DMS53 treated with DMSO at 0.1 percent for 48 hours (cell line): ENCODE results near the gene E2F6.

Source experiments
- DNase-seq: peaks from one replicate; lab custom pipeline; 2025; ENCODE audit not compliant: unreplicated experiment; lab: John Stamatoyannopoulos, UW

Gene E2F6

DNA sequence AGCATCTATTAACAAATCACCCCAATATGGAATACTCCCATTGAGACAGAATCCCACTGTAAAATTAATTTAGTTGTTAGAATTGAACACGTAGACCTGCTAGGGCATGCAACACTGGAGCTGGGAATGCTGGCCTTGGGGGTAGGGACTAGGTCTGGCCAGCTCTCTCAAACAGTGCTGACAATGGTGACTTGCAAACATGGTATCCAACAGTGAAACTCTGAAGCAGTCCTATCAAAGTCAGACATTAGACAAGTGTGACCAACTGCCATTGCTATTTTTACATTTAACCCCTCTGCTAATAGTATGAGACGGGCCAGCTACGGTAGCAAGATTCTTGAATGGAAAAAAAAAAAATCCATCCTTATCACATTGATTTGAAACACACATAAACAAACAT is 7.2 kb downstream of the E2F6 start:
- DNase-seq: no peak

DNA sequence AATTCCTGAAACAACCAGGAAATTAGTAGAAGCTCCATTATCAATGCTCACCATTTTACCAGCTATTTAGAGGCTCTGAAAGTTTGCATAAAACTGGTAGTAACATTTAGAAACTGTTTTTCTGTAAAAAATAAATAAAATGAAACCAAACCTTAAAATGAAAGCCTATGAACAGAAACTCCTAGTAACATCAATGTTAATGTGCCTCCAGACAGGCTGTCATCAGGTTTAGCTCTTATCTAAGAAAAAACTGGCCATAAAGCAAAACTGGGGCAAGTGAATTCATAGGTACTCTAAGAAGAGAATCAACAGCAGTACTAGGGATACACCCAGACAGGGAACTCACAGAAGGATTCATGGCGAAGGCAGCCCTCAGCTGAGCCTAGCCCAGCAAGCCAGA is 8.0 kb downstream of the E2F6 start:
- DNase-seq: no peak

DNA sequence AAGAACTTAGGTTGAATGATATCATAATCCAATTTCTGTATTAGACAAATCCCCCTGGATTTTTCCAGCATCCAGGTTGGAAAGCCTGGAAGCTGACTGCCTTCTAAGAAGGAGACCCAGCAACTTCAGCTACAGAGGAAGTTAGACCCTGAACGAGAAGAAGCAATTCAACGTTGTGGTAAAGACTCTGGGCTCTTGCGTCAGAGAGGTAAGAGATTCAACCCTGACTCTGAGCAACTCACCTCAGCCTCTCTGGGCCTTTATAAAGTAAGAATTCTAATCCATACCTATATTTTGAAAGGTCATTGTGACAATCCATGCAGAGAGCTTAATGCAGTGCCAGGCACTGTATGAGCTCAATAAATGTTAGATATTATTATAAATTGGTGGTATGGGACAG is 9.7 kb downstream of the E2F6 start:
- no peak for DNase-seq

DNA sequence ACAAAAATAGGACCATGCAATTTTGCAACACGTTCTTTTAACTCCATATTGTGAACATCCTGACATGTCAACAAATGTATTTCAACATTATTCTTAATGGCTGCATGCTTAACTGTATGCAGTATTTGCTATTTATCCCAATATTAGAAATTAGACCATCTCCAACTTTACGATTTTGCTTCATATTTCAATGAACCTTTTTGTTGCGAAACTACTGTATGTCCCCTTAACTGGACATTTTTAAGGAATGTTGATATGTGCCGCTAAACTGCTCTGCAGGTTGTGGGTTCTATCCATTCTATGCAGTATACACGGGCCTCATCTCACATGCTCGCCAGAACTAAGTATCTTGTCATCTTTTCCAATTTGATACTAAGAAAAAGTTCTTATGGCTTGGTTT is 11.1 kb downstream of the E2F6 start:
- no peak for DNase-seq

DNA sequence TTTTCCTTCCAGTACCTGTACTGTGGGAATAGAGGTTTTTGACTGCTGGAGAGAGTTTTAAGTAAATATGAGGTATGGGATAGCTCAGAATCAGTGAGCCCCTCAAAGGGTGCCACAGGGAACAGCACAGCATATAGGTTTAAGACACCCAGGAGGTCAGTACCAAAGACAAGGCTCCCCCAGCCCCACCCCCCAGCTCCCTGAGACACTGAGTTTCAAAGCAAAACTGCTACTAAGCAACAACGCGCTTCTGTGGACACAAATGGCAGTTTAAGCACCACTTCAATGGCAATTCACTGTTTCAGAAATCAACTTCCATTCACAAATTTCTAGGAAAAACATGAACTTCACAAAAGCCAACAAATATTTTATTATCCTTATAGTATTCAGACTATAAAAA is 15.2 kb downstream of the E2F6 start:
- DNase-seq: no peak

DNA sequence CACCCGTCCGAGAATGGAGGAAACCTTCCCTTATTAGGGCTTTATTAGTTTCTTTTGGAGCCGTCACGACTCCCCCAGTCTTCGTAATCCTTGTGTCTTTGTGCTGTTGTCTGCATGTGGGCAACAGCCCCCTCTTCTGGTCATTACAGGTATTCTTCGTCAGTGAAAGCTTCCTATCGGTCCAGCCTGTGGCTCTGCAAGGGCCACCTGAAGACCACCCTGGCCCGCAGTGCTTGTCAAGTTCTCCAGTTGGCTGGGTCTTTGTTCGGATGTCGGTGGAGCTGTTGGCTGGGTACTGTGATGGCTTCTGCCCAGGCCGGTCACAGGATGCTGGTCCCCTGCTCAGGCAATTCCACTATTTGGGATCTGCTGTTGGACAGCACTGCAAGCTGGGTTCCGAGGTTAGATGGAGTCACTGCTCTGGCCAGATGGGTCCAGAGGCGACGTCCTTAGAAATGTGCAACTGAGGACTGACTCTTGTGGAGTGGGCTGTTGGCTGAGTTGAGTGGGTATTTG is 19.2 kb downstream of the E2F6 start:
- peak; percentile 1 for DNase-seq

DNA sequence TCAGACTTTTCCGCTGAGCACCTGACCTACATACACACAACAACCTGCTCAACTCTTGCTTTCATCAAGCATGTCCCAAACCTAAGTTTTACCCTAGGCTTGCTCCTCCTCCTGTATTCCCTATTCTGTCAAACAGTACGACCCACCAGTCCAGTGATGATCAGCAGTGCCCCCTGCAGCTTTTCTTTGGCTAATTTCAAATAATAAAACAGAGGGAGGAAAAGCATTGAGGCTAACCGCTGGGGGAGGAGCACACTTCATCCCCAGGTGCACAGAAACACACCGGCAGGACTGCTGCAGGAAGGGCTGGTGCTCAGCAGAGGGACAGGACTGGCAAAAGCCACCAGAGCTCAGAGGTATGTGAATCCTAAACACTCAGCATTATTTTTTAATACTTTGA is 21.2 kb downstream of the E2F6 start:
- DNase-seq: no peak

DNA sequence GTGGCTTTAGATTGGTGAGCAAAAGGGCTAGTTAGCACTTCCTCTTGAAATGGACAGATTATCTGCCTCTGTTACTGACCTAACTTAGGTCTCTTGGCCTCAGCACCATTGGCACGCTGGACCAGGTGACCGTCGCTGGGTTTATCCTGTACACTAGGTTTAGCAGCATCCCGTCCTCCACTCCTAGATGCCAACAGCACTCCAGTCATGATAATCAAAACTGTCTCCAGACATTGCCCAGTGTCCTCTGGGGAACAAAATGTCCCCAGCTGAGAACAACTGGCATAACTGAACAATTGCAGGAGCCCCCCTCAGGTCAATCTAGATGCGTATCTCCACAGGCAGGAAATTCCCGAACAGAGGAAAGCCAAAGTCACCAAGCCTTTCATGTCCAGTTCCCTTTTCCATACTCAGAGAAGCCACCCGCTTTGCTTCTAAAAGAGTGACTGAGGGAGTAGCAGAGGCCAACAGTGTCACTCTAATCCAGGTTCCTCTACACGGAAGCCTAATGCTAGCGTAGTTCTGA is 27.3 kb downstream of the E2F6 start:
- DNase-seq: no peak

DNA sequence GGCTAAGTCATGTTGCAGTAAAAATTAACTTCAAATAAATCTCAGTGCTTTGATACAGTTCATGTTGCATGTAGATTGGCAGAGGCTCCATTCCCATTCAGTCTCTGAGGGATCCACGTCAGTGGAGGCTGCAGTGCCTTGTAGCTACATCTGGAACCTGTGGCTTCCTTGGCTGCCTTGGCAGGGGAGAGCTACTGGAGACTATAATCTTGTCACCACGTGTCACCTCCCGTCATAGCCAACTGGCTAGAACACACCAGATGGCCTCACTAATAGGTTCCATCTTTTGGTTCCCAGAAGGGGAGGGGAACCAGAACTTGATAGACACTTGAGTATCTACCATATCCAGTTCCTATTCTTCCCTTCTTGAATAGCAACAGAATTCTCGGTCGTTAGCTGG is 28.4 kb downstream of the E2F6 start:
- no peak for DNase-seq

DNA sequence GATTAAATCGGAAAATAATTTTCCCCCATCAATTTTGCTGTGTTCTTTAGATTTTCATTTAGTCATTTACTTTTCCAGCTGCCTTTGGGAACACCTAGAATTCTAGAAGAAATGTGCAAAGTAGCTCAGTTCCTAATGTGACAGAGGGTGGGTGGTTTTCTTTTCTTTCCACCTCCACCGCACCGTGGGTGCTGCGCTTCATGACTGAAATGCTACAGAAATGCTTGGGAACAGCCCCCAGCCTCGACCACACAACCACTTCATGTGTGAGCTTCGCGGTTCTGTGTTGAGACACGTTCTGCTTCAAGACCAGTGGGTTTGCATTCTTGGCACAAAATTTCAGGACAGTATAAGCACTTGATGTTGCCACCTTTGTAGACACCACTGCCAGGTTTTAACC is 30.9 kb downstream of the E2F6 start:
- DNase-seq: no peak

DNA sequence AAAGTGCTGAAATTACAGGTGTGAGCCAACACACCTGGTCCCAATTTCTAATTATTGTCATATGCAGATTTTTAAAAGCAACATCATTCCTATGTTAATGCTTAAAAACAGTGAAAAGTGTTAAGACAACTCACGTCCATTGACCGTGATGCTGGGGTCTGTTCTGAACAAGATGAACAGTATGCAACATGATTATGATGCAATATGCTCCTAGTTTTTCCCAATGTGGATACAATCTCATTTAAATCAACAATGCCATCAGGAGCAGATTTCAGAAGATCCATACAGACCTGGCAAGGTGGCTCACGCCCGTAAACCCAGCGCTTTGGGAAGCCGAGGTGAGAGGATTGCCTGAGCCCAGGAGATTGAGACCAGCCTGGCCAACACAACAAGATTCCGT is 31.5 kb downstream of the E2F6 start:
- no peak for DNase-seq

DNA sequence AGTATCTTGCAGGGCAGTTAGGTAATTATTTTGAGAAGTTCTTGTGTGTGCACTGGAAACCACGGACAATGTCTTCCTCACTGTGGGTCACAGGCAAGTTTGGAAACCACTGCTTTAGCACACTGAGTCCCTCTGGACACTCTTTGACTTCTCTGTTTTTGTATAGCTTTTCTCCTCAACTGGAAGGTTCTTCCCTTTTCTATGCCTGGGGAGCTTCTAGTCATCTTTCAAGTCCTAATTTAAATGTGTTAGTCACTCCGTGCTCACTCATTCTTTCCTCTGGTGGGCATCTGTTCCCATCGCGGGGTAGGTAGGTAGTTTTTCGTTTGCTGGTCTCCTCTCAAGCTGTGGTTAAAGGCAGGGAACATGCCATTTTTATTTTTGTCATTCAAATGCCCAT is 32.1 kb downstream of the E2F6 start:
- no peak for DNase-seq

DNA sequence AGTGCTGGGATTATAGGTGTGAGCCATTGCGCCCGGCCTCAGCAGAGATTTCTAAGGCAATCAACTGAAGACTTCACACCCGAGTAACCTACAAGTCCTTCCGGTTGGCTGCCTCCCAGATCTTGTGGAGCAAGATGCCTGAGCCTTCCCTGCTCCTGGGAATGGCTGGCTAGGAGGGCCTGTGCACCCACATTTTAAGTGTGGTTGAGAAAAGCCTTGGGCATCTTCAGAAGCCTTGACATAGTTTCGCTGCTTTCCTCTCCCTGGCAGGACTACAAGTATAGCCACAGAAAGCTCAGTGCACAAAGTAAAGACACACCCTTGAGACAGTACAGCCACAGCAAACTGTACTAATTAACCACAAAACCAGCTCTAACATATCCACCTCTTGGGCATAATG is 35.2 kb downstream of the E2F6 start:
- no peak for DNase-seq

DNA sequence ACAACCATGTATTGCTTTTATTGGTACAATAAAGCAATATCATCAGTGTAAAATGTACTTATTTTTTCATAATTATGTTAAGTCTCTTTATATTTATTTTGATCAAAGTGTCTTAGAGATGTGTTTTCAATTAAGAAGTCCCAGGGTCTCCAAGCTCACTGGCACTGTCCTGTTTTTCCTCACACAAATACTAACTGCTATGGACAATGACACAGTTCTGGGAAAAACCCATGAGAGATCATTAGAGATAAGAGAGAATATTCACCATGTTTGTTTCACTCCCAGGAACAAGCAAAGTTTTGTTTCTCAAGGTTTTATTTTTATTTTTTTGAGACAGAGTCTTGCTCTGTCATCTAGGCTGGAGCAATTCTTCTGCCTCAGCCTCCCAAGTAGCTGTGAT is 38.7 kb downstream of the E2F6 start:
- DNase-seq: no peak

DNA sequence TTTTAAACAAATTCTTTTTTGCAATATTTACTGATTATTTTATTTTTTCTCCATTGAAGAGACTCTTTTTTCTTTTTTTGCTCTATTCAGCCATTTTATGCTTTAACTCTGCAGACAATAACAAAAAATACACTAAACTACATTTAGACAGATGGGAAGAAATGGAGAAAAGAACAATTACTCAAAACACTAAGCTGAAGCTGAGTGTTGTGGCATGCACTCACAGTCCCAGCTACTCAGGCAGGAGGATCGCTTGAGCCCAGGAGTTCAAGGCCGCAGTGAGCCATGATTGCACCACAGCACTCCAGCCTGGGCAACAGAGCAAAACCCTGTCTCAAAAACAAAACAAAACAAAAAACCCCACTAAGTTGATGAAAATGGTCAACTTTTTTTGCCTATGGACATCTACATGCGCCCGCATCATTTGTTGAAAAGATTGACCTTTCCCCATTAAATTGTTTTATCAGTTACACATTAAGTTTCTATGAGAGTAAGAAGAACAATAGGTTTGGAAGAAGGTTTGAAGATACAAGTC is 43.0 kb downstream of the E2F6 start:
- no peak for DNase-seq

DNA sequence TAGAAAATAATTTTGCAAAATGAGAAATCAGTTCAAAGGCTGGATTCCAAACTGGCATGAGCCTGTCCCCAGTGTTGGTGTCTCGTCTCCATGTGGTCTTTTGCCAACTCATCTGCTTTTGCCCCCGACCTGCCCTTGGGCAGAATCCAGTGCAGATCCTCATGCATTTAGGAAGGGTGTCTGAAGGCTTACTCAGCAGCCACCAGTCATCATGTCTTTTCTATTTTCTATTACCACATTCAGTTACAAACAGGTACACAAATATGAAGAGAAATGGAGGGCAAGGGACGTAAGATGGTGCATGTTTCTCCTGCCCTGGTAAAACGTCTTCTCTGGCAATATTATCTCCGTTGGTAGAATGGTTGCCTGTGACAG is 43.5 kb downstream of the E2F6 start:
- no peak for DNase-seq

DNA sequence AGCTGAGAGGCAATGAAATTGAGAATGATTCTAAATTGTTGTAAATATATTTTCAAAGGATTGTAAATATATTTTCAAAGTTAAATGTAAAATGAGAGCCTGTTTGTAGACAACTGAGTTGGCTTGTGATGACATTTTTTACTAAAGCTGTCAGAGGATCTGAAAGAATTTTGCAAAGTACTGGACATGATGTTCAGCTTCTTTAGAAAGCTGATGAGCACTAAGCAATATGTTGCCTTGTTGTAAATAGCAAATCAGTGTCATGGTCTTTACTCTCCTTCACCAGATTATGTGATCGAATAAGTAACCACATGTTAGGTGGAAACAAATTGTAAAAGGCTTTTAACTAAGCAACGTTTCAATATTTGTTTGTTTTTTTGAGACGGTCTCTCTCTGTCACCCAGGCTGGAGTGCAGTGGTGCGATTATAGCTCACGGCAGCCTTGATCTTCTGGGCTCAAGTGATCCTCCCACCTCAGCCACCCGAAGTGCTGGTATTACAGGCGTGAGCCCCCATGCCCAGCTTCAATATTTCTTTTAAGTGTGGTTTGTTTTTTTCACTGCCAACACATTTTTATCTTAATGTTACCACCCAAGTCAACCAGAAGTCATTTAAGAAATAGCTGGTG is 44.0 kb downstream of the E2F6 start:
- DNase-seq: no peak

DNA sequence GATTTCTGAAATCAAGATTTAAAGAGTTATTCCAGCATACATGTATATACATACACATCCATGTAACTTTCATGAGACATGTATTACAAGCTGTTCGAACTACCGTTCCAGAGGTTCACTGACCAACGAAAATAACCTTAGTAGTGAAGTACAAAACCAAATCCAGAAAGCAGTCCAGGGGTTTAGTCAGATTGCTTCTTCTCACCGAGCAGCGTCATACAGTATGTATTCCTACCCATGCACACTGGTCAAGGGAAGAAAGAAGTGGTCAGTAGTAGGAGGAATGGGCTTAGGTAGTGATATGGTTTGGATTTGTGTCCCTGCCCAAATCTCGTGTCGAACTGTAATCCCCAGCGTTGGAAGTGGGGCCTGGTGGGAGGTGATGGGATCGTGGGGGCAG is 45.3 kb downstream of the E2F6 start:
- DNase-seq: no peak

DNA sequence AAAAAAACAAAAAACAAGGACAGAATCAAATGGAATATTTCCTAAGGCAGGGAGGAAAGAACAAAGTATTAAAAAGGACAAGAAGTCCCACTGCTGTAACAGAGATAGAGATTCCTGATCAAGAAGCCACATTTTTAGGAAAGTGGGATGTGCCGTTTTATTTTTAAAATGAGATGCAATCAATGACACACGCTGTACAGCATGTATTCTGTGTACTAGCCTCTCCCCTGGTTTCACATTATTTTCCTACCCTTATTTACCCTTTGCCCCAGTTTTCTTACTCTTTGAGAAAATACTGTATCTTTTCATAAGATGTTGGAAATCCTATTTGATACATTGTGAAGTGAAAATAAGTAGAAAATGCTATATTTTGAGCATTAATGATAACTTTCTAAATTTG is 45.8 kb downstream of the E2F6 start:
- DNase-seq: no peak

DNA sequence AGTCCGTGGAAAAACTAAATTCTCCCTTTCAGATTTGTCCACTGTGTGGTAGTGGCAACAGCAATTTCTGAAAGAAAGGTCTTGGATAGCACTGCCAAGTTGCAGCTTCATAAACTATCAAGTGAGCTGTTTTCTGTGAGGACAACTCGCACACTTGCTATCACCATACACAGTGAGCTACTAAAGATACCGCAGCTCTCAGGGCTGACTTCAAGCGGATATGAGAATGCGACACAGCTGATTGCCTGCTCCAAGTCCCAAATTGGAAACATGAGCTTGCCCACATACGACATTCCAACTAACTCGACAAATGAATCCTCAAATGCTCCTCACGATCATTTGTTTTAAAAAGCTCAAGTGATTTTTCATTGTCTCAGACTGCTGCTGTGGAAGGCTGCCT is 46.2 kb downstream of the E2F6 start:
- DNase-seq: no peak

DNA sequence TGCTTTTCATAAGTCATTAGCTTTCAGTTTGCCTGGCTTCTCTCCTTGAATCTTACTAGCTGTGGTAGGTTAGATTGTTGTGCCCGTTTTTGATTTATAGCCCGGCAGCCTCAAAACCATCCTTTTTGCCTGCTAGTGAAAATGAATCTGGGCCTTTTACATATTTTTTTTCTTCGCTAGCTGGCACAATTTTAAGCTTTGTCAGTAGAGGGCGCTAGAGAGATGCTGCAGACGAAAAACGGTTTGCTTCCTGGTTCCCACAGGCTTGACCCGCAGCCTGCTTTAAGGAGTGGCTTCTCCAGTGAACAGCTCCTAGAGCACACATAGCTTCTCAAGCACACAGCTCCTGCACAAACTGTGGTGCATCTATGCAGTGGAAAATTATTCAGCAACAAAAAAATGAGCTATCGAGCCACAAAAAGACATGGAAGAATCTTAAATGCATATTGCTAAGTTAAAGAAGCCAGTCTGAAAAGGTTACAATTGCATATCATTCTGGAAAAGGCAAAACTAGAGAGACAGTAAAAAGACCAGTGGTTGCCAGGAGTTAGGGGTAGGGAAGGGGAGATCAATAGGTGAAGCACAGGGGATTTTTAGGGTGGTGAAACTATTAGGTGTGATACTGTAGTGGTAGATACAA is 47.9 kb downstream of the E2F6 start:
- DNase-seq: peak; percentile 14

DNA sequence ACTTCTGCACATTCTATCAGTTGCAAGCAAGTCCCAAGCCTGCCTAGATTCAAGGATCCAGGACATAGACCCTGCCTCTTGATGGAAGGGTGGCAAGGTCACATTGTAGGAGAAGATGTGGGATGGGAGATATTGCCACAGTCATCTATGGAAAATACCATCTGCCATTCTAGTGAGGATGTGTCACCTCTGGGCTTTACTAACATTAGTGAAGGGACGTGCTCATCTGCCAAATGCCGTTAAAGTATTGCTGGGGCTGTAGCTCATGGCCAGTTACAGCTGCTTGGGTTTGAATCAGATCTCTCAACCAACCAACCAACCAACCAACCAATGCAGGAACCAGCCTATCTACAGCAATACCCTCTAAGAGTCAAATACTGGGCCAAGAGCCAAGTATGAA is 49.0 kb downstream of the E2F6 start:
- no peak for DNase-seq

DNA sequence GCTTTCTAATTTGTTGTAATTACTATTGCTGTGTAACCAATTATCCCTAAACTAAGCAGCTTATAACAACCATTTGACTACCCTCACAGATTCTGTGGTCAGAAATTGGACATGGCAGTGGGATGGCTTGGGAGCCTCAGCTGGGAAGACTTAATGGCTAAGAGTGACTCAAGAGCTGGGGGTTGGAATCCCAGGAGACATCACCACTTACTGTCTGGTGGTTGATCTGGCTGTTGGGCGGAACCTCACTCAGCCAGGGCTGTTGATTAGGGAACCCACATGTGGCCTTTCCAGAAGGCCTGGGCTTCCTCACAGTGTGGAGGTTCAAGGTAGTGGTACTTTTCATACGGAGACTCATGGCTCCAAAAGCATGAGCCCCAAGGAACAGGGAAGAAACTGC is 49.8 kb downstream of the E2F6 start:
- DNase-seq: no peak
